HG03460 (cell line): ENCODE results near the gene PTS.
"Not testable (repeated sequence)": the region's sequence is repeated elsewhere in the genome, so short reads cannot be mapped to it uniquely, and the experiment has no call there.

Experiments
- ATAC-seq: cut with Tn5 transposase; IDR thresholded peaks from one replicate; pipeline ENCODE4 v1.9.1; 2021; ENCODE audit not compliant: unreplicated experiment

Gene PTS

DNA sequence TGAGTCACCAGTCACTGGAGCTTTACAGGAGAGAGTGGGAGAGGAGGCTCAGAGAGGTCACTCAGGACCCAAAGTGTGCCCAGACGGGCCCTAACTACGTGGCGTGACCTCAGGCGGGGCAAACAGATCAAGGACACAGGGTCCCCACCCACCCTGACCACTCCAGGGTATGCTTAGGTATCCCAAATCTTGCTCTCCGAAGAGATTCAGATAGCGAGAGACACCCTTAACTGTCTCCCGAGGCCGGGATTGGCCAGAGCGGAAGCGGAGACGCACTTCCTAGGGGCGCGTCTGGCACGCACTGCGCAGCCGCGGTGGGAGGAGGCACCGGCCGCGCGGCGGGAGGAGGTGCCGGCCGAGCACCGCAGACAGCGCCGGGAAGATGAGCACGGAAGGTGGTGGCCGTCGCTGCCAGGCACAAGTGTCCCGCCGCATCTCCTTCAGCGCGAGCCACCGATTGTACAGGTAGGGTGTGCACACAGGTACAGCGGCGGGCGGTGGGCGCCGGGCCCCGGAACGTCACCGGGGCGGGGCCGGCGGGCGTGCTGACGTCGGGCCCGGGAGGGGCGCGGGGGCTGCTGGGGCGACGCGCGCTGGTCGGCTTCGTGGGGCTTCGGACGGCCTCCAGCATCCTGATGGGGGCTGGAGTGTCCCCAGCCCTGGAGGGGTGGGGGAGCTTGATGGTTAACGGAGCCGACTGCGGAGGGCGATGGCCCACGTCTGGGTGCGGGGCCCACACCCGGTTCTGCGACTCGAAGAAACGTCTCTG is at the start of gene PTS:
Gene PTS (plus strand): TSS at position 367 of the 769 bp plus-strand sequence. CDS start 16 bp downstream, at position 383.
- ATAC-seq: peak; percentile 96

DNA sequence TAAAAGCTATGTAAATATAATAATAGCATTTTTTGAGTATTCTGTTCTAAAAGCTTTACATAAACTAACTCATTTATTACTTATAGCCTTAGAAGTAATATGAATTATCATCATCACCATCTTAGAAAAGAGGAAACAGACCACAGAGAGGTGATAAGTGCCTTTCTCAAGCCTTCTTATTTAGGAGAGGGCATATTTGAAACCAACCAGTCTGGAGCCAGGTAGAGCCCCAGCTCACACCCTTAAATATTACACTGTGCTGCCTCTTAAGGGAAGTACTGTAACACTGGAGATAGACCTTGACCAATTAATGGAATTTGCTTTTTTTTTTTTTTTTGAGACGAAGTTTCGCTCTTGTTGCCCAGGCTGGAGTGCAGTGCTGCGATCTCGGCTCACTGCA is 48.6 kb upstream of the PTS start:
- ATAC-seq: no peak

DNA sequence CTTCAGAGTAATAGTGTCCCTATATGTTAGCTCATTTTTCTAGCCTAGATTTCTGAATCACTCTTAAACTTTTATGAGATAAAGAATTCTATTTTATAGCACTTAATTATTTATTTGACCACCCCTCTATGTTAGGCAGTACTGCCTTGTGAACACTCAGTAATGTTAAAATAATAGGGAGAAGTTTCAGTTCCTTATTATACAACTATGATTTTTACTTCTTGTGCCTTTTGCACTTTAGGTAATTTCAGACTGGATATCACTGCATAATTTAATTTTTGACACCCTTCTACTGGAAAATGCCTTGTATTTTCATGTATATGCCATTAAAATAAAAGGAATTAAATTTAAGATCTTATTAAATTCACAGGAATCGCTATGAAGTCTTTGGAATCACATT is 47.8 kb upstream of the PTS start:
- no peak for ATAC-seq

DNA sequence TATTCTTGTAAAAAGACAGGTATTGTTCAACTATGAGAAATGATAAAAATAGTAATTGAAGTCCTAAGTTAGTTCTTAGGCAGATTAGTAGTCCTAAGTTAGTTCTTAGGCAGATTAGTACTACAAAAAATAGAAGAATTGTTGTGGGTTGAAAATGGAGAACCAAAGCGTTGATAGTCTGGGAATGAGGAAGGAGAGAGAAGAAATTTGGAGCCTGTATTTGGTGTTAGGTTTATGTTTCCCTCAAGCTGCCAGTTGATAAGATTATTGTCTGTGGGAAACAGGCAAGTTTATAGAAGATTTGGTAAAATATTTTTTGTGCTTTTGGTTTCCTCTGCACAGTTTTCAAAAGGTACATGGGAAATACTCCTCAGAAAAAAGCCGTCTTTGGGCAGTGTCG is 47.3 kb upstream of the PTS start:
- ATAC-seq: no peak

DNA sequence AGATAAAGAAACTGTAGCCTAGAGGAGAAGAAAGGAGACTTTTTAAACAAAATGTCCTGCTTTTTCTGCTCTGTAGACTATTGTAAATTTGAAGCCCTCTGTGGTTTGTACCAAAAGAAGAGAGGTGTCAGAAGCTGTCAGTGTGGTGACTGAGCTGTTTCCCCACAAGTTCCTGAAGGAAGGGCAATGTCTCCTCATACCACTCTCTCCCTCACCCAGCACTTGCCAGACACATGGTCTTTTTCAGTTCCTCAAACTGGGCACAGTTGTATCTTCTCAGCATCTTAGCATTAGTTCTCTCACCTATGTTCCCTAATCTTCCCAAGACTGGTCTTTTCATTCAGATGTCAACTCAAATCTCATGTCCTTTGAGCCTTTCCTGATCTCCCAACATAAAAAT is 46.6 kb upstream of the PTS start:
- ATAC-seq: peak; percentile 77

DNA sequence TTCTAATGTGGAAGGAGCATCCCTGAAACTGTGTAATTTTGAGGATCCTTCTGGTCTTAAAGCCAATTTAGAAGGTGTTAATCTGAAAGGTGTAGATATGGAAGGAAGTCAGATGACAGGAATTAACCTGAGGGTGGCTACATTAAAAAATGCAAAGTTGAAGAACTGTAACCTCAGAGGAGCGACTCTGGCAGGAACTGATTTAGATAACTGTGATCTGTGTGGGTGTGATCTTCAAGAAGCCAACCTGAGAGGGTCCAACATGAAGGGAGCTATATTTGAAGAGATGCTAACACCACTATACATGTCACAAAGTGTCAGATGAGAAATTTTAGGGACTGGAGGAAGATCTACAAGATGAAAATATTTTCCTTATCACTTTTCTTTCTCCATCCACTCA is 43.4 kb upstream of the PTS start:
- no peak for ATAC-seq

DNA sequence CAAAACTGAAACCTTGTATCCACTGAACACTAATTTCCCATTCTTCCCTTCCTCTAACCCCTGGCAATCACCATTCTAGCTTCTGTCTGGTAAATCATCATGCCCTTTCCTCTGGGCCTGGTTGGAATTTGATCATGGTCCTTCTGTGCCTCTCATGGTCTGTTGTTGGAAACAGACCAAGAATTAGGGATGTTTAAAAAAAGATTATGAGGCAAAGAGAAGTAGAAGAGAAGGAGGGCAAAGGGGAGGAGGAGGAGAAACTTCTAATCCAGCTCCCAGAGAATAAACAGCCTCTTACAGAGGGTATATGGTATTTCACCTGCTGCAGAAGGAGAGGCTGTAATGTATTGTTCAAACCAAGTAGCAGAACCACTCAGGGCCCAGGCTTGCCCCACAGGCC is 40.3 kb upstream of the PTS start:
- ATAC-seq: no peak

DNA sequence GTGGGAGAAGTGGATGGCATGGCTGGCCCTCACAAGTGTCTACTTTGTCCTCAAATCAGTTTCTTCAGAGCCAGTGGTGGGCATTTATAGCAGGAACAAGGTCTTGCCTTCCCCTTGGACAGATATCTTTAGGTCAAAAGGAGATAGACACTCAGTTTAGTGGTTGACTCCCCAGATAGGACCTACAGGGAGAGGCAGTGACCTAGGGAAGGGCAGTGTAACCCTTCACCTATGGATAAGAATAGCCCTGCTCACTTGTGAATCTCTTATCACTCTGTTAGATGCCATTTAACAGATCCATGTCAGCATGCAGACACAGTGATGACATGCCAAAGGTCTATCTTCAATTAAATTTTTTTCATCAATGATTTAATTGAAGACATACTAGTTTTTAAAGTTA is 39.9 kb upstream of the PTS start:
- no peak for ATAC-seq

DNA sequence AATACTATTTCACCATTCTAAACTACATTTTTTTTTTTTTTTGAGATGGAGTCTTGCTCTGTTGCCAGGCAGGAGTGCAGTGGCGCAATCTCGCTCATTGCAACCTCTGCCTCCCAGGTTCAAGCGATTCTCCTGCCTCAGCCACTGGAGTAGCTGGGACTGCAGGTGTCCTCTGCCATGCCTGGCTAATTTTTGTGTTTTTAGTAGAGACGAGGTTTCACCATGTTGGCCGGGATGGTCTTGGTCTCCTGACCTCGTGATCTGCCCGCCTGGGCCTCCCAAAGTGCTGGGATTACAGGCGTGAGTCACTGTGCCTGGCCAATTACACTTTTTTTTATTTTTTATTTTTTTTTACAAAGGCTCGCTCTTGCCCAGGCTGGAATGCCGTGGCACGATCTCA is 31.1 kb upstream of the PTS start:
- ATAC-seq: not testable (repeated sequence)

DNA sequence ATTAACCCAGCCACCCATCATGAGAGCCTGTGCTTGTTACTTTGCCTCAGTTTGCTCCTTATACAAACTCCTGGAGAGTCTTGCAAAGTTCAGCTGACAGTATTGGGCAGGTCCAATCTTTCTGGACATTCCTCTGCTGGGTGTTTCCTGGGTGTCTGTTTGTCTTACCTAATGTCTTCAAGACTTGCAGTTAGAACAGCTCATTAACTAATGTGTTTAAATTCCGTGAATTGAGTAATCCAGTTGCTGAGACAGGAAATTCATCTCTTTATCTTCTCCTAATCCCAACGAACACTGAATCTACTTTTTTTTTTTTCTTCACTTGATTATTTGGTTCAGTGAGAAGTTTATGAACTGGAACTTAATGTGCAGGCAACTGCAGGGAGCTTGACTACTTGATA is 30.3 kb upstream of the PTS start:
- ATAC-seq: no peak

DNA sequence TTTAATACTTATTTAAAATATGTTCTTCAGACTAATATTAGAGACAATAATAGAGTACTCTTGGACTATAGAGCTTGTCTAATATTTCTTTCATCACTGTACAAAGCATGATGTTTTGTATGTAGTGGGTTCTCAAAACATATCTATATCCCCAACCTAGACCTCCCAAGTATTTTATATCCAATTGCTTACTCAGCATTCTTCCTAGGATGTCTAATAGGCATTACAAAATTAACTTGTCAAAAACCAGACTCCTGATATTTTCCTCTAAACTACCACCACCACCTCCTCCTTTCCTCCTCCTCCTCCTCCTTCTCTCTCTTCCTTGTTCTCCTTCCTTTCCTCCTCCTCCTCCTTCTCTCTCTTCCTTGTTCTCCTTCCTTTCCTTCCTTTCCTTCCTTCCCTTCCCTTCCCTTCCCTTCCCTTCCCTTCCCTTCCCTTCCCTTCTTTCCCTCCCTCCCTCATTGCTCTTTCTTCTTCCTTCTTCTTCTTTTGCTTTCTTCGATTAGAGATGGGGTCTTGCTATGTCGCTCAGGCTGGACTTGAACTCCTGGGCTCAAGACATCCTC is 29.6 kb upstream of the PTS start:
- no peak for ATAC-seq

DNA sequence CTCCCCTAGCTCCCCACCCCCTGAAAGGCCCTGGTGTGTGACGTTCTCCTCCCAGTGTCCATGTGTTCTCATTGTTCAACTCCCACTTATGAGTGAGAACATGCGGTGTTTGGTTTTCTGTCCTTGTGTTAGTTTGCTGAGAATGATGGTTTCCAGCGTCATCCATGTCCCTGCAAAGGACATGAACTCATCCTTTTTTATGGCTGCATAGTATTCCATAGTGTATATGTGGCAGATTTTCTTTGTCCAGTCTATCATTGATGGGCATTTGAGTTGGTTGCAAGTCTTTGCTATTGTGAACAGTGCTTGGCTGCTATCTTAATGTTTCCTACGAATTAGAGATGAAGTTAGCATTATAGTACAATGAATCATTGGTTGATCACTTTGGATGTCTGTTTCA is 27.1 kb upstream of the PTS start:
- ATAC-seq: not testable (repeated sequence)

DNA sequence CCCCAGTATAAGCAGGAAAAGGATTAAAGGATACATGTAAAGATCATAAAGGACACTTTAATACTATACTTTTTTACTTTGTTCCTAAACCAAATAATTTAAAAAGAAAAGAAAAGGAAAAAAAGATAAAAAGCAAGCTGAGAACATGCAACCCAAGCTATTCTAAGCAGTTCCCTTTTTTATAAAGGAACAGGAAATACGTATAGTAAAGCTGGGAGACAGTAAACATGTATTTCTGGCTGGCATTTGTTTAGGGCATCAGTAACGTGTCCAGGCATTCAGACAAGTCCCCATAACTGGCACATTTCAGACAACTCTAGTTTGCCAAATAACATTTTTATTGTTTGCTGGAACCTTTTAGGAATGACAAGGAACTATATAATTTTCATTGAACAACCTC is 26.0 kb upstream of the PTS start:
- no peak for ATAC-seq

DNA sequence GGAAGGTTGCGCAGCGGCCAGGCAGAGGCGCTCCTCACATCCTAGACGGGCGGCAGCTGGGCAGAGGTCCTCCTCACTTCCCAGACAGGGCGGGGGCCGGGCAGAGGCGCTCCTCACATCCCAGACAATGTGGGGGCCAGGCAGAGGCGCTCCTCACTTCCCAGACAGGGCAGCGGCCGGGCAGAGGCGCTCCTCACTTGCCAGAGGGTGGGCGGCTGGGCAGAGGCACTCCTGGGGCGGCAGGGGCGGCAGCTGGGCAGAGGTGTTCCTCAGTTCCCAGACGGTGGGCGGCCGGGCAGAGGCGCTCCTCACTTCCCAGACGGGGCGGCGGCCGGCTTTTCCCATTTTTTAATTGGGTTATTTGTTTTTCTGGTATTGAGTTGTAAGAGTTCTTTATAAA is 20.2 kb upstream of the PTS start:
- no peak for ATAC-seq

DNA sequence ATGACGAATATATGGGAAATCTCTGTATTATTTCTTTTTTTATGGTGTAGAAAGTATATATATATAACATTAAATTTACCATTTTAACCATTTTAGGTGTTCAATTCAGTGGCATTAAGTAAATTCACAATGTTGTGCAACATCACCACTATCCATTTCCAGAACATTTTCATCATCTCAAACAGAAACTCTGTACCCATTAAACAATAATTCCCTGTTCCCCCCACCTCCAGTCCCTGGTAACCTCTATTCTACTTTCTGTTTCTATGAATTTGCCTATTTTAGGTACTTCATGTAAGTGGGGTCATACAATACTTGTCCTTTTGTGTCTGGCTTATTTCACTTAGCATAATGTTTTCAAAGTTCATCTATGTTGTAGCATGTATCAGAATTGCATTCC is 15.3 kb upstream of the PTS start:
- no peak for ATAC-seq

DNA sequence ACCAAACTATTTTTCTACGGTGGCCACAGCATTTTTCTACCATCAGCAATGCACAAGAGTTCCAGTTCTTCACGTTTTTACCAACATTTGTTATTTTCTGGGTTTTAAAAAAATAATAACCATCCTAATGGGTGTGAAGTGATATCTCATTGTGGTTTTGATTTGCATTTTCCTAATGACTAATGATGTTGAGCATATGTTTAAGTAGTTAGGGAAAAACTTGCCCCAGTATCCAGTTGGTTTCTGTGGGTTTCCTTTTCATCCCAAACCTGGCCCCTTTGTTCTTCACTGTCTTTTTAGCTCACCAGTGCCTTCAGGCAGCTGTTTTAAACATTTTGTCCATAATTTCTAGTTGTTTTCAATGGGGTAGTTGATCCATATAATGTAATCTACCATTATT is 14.7 kb upstream of the PTS start:
- ATAC-seq: no peak

DNA sequence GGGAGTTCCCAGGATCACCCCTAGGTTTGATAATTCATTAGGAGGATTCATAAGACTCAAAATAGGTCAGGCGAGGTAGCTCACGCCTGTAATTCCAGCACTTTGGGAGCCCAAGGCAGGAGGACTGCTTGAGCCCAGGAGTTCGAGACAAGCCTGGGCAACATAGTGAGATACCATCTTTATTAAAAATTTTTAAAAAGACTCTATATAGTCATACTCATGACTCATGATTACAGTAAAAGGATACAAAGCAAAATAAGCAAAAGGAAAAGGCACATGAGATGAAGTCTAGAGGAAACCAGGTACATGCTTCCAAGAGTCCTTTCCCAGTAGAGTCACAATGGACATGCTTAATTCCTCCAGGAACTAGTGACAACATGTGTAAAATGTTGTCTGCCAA is 13.9 kb upstream of the PTS start:
- ATAC-seq: no peak

DNA sequence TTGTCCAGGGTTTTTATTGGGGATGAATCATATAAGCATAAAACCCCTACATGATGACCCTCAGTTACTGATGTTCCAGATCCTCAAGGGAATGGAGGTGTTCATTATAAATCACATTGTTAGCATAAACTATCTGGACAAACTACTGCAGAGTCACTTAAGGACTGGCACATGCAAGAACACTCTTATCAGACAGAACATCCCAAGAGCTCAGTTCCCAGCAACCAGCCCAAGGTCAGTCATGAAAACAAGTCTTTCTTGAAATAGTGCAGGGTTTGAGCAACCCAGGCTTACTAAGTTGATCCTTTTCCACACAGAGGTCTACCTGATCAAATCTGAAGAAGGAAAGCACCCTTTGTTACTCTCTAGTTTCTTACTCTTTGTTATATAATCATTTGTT is 13.5 kb upstream of the PTS start:
- no peak for ATAC-seq

DNA sequence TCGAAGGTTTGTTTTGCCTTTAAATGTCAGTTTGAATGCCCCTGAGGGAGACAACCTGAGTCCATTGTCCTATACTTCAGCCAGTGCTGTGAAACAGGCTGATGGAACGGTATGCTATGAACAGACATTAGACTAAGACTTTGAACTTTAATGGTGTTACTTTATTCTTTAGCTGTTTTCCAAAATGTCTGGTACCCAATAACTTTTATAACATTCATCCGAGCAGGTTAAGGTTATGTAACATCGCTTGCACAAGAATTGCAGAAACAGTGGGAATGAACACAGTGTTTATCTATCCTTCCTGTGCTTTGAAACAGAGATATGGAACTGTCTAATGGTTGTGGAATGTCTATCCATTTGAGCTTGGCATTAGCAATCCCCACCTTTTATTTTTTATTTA is 12.5 kb upstream of the PTS start:
- ATAC-seq: no peak

DNA sequence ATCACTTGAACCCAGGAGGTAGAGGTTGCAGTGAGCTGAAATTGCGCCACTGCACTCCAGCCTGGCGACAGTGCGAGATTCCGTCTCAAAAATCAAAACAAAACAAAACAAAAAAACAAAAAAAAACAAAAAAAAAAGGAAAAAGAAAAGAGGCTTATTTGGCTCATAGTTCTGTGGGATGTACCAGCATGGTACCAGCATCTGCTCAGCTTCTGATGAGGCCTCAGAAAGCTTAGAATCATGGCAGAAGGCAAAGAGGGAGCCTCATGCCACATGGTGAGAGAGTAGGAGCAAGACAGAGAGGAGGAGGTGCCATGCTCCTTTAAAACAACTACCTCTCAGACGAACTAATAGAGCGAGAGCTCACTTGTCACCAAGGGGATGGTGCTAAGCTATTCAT is 10.6 kb upstream of the PTS start:
- ATAC-seq: no peak

DNA sequence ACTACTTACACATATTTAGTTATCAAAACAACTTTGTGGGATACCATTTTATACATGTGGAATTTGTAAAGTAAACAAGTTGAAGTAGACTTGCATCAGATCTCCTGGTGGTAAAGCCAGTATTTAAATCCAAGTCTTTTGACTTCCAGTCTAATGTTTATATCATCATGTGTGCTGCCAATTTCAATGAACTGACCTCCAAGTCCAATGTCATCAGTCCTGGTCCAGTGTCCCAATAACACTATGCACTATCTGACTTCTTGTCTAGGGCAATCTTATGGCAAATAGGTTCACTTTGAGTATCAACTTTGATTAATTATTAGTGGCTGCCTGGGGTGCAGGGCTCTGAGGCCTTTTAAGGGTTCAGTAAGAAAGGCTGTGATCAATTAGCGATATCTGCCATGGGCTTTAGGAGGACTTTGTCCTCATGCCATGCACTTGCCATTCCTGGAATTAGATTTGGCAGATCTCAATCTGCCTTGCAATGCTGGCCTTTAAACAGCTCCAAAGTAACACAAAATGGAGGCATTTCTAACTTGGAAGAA is 9.6 kb upstream of the PTS start:
- ATAC-seq: no peak

DNA sequence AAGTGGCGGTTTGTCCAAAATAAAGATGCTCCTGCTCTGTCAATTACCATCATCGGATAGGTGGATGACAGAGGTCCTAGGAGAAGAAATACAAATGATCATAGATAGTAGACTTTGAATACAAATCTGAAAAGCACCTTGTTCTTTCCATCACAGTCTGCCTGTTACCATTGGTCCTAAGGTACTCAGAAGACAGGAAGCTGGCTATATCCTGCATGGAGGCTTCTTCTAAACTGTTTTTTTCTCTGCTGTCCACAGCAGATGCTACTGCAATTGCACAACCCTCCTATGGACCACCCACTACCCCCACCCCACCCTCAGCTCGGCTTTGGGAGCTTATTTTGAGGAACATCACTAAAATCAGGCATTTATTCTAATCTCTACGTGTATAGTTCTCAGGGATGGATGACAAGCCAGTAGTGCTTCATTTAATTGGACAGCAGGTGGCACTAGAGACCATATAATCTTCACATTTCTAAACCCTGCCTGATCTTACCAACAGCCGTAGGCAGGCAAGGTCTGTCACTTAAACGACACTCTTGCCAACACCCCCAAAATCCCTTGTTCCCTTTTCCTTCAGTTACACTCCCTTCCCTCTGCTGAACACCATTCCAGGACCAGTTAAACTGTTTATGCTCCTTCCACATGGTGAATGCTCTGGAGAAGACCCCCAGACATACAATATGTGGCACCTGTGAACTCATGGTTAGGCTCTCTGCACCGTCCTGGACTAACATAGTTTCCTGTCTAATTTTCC is 6.6 kb upstream of the PTS start:
- peak; percentile 97 for ATAC-seq
